SKM-1 (cell line): Measurements from ENCODE around the gene DENND5B.
"Not testable (repeated sequence)": the region's sequence is repeated elsewhere in the genome, so short reads cannot be mapped to it uniquely, and the experiment has no call there.

Experiments used
- DNase-seq: peaks from one replicate; lab custom pipeline; 2025; ENCODE audit not compliant: unreplicated experiment; lab: John Stamatoyannopoulos, UW

Gene DENND5B

GRCh38 chr12:31560516-31560915 is 30.4 kb downstream of the DENND5B start:
- DNase-seq, result no peak

GRCh38 chr12:31558521-31558920 is 32.4 kb downstream of the DENND5B start:
- no peak for DNase-seq

DNA sequence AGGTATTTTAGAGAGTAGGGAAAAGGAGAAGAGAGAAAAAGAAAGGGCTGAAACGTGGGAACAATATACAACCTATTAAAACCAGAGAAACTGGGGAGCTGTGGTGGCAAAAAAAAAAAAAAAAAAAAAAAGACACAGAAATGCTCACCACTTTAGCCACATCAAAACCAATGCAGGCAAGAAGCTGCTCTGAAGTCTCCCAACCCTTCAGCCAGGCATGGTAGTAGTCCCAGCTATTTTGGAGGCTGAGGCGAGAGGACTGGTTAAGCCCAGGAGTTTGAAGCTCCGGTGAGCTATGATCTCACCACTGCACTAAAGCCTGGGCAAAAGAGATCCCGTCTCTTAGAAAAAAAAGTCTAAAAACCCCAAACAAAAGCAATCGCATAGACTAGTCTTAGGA is 33.2 kb downstream of the DENND5B start:
- no peak for DNase-seq

GRCh38 chr12:31555466-31555865 is 35.5 kb downstream of the DENND5B start:
- DNase-seq, result not testable (repeated sequence)

DNA sequence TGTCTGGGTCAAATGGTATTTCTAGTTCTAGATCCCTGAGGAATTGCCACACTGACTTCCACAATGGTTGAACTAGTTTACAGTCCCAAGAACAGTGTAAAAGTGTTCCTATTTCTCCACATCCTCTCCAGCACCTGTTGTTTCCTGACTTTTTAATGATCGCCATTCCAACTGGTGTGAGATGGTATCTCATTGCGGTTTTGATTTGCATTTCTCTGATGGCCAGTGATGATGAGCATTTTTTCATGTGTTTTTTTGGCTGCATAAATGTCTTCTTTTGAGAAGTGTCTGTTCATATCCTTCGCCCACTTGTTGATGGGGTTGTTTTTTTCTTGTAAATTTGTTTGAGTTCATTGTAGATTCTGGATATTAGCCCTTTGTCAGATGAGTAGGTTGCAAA is 40.3 kb downstream of the DENND5B start:
- DNase-seq, result not testable (repeated sequence)

DNA sequence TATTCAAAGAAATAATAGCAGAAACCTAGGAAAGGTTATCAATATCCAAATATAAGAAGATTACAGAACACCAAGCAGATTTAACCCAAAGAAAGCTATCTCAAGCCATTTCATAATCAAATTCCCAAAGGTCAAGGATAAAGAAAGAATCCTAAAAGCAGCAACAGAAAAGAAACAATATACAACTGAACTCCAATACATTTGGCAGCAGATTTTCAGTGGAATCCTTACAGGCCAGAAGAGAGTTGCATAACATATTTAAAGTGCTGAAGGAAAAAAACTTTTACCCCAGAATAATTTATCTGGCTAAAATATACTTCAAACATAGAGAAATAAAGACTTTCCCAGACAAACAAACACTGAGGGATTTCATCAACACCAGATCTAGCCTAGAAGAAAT is 54.3 kb downstream of the DENND5B start:
- no peak for DNase-seq

DNA sequence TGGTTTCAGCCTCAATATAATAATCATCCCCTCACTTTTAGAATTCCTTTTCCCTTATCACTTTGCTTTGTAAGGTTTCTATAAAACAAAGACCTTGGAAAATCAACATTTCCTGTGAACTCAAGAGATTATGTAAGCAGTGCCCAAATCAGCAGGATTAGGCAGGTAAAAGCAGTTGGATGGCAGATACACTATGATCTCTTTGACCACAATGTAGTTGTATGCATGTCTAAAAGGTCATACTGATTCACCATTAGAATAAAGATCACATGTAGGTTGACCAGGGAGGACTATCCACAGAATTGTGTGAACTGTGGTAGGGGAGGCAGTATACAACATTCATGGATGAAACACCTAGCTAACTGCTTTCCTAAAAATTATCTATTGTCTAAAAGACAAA is 57.5 kb downstream of the DENND5B start:
- no peak for DNase-seq

DNA sequence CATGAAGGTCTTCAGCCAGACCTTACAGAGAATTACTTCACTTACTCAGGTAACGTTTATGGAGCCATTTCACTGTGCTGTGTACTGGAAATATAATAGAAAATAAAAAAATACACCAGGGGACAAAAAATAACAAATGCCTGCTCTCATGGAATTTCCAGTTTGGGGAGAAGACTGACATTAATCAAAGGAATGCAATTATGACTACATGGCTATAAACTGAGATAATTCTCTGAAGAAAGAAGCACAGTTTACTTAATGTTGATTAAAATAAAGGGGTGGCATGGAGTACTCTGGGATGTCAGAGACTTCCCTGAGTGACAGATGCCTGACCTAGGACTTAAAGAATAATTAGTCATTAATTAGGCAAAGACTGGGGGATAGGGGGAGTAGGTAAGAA is 59.0 kb downstream of the DENND5B start:
- DNase-seq, result no peak

DNA sequence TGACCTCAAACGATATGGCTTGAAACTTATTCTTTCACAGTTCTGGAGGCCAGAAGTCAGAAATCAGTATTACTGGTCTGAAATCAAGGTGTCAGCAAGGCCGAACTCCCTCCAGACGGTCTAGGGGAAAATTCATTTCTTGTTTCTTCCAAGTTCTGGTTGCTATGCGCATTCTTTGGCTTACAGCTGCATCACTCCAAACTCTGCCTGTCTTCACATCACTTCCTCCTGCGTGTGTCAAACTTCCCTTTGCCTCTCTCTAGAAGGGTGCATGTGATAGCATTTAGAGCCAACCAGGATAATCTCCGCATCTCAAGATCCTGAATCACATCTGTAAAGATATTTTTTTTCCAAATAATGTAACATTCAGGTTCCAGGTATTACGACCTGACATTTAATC is 62.8 kb downstream of the DENND5B start:
- no peak for DNase-seq

GRCh38 chr12:31527083-31527482 is 63.9 kb downstream of the DENND5B start:
- DNase-seq, result no peak

GRCh38 chr12:31526158-31526546 is 64.8 kb downstream of the DENND5B start:
- DNase-seq, result no peak

DNA sequence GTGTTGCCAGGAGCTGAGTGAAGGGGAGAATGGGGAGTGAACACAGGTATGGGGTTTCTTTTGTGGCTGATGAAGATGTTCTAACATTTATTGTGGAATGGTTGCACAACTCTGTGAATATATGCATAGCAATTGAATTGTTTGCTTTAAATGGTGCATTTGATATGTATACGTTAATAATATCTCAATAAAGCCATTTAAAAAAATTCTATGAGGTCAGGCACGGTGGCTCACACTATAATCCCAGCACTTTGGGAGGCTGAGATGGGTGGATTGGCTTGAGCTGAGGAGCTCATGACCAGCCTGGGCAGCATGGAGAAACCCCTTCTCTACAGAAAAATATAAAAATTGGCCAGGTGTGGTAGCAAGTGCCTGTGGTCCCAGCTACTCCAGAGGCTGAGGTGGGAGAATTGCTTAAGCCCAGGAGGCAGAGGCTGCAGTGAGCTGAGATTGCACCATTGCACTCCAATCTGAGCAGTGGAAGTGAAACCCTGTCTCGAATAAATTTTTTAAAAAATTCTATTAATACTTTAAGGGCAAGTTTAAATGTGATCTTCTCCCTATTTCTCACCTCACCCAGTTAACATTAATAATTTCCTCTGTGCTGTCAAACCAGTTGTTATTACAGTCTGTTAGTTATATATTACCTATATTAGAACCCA is 65.3 kb downstream of the DENND5B start:
- no peak for DNase-seq

DNA sequence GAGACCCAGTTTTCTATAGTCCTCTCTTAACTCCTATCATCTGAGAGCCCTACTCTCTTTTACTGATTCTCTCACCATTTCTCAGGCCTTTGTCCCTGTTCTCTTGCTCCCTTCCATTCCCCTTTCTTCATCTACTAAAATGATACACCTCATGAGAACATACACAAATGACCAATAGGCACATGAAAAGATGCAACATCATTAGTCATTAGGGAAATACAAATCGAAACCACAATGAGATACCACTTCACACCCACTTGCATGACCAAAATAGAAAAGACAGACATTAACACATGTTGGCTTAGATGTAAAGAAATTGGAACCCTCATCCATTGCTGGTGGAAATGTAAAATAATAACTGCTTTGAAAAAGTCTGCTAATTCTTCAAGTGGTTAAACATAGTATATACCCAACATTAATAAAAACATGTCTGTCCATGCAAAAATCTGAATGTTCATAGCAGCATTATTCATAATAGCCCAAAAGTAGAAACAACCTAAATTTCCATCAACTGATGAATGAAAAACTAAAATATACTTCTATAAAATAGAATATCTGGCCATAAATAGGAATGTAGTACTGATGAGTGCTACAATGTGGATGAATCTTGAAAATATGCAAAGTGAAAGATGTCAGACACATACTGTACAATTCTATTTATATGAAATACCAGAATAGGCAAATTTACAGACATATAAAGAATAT is 66.0 kb downstream of the DENND5B start:
- DNase-seq, result no peak

- no peak for DNase-seq
Measured at GRCh38 chr12:31523306-31523705, 67.6 kb downstream of the DENND5B start.

DNA sequence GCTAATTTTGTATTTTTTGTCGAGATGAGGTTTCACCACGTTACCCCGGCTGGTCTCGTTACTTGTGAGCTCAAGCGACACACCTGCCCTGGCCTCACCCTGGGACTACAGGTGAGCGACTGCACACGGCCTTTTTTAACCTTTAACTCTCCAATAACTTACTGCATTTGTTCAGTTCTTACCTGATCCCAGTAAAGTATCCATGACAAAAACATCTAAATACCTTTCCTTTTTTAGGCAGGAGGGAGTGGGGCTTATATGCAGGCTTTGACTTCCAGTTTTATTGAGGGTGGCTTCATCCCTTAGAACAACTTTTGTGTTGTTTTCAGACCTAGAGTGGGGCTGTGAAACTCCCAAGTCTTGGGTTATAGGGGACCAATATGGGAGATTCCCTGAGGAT is 68.3 kb downstream of the DENND5B start:
- no peak for DNase-seq

DNA sequence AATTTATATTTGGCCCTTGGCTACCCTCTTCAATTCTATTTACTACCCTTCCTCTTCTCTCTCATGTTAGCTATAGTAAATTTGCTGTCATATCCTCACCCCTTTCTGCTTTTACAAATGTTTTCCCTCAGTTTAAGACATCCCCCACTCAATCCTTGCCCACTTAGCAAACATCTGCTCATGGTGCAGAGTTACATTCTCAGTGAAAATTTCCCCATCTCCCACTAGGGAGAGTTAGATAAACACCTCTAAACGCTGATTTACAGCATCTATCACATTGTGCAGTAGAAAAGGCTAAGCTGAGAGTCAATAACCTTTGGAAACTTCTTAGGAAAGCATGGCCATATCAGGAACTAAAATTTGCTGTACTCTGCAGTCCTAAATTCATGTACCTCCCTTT is 69.0 kb downstream of the DENND5B start:
- DNase-seq, result no peak

DNA sequence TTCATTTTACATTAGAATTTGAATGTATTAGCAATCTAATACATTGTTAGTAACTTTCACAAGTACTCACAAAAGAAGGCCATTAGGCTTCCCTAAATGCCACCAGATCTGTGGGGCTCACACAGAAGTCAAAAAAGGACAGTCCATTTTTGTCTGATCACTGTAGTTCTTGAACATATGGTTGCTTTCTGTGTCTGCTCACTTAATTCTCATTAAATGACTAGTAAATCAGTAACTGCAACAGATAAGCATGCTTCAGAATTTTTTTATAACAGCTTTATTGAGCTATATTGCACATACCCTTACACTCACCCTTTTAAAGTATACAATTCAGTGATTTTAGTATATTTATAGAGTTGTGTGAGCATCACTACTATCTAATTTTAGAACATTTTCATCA is 71.4 kb downstream of the DENND5B start:
- no peak for DNase-seq

GRCh38 chr12:31518680-31519227 is 72.2 kb downstream of the DENND5B start:
- DNase-seq, result no peak

DNA sequence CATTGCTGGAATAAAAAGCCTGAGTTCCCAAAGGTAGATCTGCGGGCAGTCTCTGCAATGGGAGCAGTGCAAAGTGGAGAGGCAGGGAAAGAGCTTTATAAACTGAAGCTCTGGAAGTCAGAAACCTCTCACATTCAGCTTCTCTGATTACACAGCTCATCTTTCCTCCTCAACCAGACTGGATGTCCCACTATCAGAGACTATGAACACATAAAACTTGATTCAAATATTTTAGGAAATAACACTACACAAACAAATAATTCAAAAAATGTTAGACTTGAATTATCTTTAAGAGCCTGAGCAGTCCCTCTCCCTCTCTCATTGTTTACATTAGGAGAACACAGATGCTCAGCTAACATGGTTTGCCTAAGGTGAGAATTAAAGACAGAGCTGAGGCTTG is 72.9 kb downstream of the DENND5B start:
- DNase-seq, result no peak

GRCh38 chr12:31516702-31517101 is 74.2 kb downstream of the DENND5B start:
- DNase-seq, result no peak

DNA sequence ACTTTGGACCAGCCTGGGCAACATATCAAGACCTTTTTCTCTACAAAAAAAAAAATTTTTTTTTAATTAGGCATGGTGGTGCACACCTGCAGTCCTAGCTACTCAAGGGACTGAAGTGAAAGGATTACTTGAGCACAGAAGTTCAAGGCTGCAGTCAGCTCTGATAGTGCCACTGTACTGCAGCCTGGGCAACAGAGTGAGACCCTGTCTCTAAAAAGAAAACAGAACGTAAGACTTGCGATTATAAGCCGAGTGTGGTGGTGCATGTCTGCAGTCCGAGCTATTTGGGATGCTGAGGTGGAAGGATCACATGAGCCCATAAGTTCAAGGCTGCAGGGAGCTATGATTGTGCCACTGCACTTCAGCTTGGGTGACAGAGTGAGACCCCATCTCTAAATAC is 76.0 kb downstream of the DENND5B start:
- DNase-seq, result no peak

DNA sequence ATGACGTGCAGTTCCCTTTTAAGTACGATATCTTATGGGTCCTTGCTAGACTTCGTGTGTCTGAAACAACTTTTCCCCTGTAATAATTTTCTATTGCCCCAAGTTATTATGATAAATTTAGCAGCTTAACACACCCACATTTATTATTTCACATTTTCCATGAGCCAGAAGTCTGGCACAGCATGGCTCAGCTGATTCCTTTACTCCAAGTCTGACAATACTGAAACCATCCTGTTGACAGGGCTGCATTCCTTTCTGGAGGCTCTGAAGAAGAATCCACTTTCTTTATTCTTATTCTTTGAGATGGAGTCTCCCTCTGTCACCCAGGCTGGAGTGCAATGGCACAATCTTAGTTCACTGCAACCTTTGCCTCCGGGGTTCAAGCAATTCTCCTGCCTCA is 80.9 kb downstream of the DENND5B start:
- no peak for DNase-seq
